Stimulated activated CD4-positive, alpha-beta T cell treated with anti-CD3 and anti-CD28 coated beads, Interleukin-4, amount 100 ng/mL, for 1 hour (primary cell): Measurements from ENCODE around the gene CAST.

Experiments
- DNase-seq: peaks from one replicate; pipeline ENCODE4 v3.0.0-alpha.2; 2020

CAST gene

DNA sequence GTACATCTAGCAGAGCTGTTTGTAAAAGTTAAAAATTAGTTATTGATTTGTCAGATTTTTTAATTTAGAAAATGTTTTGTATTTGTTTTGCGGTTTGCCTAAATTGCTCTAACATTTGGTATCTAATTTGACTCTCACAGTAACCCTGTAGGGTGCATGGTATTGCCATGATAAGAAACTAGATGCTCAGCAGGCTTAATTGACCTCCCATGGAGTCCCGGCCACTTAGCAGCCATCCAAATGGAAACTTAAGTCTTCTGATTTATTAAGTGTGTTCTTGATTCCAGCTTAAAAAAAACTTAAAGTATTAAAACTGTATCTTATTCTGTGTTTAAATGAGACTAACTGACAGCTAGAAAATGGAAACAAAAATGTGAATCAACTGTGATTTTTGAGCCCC, 54.5 kb downstream of the CAST start:
- DNase-seq: no peak

DNA sequence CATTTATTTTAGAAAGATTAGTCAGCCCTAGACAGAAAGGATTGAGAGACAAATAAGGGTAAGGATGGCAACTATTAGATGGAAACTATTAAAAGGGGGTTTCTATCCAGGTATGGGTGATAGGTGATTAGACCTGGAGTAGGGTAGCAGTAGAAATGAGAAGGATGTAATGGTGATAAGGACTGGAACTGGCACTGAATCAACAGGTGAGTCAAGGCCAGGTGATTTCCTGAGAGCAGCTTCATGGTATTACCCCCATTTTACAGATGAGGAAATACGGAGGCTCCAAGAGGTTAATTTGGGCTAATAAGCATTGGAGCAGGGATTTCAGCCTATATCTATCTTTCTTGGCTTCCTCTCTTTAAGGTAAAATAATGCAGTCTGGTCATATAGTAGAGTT, 55.7 kb downstream of the CAST start:
- no peak for DNase-seq

DNA sequence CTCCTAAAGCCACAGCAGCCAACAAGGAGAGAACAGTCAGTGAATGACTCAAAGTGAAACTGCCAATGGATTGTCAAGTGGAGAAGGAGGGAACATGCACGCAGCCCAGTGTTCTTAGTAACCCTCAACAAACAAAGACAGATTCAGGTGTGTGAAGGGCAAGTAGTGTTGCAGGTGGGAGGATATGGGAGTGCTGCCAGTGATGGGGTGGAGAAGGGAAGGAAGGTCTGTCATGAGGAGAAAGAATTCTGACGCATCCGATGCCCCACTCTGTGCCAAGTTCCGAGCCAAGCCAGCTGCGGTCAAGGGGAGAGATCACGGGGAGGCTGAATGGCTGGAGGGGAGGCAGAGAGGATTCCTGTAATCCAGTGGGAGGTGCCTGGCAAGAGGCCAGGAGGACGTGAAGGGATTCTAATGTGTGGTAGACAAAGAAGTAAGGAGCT, 56.5 kb downstream of the CAST start:
- no peak for DNase-seq

DNA sequence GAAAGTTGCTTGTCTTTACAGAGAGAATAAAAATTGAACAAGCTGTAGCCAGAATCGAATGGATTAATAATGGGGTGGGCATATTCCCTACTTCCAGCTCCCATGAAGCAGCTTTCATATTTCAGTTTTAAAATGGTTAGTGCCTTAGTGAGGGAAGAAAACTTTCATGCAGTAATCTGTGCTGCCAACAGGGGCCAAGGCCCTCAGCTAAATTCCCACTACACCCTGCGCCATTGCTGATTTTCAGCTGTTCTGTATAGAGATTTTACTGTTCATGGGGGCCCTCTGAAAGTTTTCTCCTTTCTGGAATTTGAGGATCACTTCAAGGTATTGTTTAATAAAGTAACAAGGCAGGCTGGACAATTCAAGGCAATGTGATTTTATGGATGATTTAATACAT, 58.2 kb downstream of the CAST start:
- no peak for DNase-seq

DNA sequence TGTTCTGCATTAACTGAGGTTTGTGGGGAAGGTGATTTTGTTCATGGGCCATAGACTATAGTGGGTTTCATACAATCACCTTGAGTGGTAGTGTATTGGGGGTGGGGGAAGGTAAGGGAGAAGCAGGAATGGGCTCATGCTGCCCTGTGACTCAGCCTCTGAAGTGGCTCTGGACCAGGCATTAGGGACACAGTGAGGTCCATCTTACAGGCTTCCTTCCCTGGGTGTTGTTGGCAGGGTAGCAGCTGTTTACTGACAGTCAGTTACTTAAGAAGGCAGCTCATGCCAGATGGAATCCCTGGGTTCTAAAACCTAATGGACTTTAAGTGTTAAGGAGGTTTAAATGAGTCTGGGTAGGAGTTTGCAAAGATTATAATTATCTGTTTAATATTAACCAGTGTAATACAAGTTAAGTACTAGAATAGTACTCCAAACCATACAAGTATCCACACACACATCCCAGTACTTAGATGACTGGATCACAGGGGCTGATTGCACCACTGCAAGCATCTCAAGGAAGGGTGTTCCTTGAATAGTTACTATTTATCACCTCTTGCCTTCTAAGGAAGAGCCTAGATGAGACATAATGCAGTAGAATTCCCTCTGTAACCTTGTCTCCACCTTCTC, 59.3 kb downstream of the CAST start:
- DNase-seq: no peak

DNA sequence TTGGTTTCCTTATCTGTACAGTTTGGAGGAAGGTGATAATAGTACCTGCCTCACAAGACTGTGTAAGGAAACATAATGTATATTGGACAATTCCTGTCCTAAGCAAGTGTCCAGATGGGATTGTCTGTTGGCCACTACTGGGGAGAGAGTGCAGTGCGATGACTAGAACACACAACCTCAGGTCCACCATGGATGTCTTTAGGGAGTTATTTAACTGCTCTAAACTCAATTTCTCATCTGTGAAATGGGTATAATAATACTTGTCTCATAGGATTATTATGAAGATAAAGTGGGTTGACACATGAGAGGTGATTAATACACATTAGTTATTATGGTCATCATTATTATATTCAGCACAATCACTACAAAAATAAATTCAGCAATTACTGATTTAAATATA, 63.1 kb downstream of the CAST start:
- no peak for DNase-seq

DNA sequence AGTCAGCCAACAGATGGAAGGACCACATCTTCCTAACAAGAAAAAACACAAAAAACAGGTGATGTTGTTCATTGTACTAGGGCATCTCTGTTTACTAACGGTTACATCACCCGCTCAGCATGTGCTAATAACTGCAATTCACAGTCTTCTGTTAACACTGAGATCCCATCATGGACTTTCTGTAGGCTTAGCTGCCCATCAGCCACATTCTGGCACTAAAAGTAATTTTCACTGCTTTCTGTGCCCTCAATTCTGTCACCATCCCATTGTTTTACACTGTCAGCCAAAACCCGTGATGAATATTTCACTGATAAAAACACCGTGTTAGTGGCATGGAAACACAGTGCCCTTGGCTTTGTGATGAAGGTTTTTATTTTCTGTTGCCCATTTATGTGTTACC, 64.6 kb downstream of the CAST start:
- no peak for DNase-seq

DNA sequence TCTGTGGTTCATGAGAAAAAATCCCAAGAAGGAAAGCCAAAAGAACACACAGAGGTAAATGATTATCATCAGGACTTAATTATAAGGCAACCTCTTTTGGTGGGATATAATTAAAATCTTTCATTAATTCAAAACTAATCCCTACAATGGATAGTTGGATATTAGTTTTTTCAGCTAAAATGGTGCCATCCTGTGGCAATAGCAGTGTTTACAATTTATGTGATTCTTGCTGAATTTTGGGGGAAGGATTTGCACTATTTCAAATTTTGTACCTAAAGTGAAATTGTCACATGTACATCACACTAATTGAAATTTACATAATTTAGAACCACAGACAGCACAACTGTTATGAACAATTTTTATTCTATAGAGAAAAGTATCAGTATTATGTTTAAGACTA, 67.0 kb downstream of the CAST start:
- no peak for DNase-seq

DNA sequence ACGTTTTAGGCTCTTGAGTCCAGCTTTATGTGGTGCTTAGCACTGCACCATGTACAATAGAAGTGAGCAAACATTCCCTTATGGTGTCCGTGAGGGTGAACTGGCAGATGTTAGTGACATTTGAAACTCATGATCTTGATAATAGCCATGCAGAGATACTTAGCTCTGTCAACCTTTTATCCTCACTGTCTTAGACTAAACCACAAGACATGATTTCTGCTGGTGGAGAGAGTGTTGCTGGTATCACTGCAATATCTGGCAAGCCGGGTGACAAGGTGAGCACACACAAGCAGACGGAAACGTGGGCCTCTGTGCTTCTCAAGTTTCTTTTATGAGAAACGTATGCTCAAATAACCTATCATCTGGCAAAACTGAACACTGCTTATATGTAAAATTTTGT, 68.4 kb downstream of the CAST start:
- no peak for DNase-seq

DNA sequence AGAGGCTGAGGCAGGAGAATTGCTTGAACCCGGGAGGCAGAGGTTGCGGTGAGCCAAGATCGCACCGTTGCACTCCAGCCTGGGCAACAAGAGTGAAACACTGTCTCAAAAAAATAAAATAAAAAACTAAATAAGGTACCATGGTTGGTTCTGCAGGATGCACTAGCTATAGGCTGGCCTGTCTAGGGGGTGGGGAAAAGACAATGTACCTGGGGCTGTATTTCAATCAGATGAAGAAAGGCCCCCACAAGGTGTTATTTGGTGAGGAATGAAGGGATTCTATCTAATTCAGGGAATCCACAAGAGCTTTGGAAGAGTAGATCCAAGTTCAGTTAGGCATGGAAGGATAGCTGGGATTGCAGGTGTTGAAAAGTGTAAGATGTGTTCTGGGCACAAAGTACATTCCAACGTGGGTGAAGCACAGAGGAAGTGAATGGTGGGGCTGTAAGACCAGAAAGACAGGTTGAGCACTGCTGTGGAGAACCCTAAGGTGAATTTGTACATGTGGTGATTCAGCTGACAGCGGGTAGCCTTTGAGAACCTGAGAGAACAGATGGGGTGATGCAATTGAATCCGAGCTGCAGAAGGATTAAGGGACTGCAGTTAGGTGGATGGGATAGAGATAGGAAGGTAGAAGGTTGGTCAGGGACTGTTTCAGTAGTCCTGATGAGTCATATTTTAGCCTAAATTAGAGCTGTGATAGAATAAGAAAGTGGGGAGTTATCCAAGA, 71.8 kb downstream of the CAST start:
- no peak for DNase-seq

DNA sequence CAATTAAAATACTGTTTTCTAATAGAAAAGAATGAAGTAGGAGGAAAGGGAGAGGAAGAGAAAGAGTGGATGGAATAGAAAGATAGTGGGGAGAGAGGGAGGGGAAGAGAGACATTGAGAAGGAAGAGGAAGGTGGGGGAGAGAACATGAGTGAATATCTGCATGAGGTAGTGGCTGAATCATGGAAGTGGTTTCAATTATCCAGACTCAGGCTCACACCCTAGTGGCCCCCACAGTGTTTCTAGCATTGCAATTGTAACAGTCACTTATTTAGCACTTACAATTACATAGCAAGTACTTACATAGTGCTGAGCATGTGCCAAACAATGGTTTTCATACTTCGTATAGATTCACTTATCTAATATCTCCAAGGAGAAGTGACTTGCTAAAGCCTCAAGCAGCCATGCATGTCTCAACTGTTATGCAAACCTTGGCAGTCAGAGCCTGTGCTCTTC, 72.7 kb downstream of the CAST start:
- DNase-seq: no peak

DNA sequence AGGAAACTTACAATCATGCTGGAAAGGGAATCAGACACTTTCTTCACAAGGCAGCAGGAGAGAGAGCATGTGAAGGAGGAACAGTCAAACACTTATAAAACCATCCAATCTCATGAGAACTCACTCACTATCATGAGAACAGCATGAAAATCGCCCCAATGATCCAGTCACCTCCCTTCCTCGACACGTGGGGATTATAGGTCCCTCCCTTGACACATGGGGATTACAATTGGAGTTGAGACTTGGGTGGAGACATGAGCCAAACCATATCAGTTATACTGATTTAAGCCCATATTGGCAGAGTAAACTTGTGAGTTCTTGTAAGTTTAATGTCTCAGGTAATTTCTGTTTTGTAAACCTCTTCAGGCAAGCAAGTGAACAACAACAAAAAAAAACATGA, 74.8 kb downstream of the CAST start:
- no peak for DNase-seq

DNA sequence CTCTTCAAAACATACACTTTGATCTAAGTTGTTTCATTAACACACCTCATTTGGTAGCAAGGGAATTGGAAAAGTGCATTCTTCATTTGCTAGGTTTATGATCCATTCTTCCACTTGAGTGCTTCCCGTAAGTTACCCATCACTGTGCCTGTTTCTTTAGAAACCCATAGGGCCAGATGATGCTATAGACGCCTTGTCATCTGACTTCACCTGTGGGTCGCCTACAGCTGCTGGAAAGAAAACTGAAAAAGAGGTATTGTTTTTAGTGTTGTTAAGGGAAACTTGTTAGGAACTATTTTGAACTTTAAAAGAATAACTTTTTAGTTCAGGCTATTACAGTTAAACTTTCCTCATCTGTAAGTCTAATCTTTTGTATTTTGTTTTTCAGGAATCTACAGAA, 78.9 kb downstream of the CAST start:
- no peak for DNase-seq

DNA sequence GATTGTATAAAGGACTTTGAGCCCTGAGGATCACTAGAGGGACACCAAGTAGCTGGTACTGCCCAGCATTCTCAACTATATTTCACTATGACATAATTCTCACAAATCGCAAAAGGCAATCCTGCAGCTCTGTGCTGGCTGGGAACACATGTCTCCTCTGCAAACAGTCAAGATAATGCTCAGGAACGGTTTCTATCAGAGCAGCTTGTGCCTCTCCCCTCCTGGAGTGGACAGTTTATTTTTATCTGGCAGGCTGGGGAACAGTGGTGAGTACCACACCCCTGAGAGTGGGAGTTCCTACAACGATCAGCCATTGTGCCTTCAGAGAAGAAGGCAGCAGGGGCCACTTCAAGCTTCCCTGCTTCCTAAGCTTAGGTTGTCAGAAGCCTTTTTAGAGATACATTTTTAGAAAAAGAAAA, 79.7 kb downstream of the CAST start:
- no peak for DNase-seq

DNA sequence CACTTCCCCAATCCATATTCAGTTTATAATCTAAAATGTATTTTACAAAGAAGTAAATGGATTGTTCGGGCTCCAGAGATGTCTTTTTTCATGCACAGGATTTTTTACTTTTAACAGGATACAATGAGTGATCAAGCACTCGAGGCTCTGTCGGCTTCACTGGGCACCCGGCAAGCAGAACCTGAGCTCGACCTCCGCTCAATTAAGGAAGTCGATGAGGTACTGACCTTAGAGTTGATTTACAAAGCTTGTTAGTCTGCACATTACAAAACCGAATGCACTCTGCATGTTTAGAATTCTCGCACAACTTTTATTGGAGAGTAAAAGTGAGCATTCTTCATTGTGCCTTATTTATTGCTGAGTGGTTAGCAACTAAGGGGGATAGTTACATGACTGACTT, 80.4 kb downstream of the CAST start:
- no peak for DNase-seq

DNA sequence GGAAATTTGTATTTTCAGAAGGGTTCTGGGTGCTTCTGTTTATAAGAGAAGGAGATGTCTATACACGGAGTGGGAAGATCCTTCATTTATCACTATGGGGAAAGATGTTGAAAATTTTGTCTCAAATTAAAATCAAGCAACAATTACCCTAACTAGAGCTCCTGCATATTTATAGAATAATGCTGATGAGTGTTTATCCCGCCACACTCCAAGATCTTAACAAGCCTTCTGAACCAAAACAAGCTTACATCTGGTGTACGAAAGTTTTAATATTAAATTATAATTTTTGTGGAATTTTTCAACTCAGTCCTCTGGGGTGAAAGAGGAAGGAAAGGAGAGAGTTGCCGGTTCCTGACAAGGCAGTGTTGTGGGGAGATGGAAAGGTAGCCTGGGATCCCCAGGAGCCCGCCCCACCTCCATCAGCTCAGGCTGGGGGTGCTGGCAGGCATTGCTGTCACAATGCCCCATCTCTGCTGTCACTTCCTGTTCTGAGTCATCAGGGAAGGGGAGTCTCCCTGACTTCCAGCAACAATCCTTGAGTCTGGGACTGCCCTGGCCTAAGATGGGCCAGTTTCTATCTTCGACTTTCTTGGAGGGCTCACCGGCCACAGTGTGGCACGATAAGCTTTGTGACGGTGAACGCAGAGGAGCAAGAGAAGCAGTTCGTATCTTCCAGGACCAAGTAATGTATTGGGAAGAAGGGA, 81.0 kb downstream of the CAST start:
- DNase-seq: no peak

DNA sequence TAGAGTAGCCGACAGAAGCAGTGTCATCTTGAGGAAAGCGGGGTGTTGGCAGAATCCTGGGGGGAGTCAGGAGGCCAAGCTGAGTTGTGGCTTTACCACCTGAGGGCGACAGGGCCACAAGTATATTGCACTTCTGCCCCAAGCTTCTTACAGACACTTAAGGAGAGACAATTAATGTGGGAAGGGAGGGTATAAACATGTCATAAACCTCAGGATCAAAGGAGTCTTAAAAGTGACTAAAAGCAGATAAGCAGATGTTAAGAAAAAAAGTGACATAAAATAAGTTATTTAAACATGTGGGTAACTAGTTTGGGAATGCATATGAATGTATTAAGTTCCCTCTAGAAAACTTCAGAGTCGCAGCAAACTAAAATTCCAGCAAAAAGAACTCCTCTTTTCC, 81.6 kb downstream of the CAST start:
- DNase-seq: no peak

DNA sequence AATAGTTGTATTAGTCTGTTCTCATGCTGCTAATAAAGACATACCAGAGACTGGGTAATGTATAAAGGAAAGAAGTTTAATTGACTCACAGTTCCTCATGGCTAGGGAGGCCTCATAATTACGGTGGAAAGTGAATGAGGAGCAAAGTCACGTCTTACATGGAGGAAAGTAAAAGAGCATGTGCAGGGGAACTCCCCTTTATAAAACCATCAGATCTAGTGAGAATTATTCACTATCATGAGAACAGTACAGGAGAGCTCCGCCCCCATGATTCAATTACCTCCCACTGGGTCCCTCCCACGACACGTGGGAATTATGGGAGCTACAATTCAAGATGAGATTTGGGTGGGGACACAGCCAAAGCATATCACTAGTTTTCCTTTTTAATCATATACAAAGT, 82.0 kb downstream of the CAST start:
- peak; percentile 13 for DNase-seq

DNA sequence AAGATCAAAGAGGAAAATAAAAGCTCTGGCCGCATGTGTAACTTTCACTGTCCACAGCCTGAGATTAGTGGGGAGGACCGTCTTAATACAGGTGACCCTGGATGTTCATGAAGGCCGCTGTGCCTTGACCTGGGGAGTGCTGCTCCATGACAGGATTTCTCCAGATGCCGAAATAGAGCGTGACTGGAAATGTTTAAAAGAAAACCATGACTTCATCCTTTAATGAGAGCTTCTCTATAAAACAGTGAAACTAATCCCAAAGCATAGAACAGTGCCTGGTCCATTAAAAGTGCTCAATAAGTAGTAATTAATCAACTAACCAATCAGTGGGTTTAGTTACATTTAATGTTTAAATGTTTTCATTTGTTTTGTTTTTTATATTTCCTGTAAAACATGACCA, 82.8 kb downstream of the CAST start:
- DNase-seq: no peak

DNA sequence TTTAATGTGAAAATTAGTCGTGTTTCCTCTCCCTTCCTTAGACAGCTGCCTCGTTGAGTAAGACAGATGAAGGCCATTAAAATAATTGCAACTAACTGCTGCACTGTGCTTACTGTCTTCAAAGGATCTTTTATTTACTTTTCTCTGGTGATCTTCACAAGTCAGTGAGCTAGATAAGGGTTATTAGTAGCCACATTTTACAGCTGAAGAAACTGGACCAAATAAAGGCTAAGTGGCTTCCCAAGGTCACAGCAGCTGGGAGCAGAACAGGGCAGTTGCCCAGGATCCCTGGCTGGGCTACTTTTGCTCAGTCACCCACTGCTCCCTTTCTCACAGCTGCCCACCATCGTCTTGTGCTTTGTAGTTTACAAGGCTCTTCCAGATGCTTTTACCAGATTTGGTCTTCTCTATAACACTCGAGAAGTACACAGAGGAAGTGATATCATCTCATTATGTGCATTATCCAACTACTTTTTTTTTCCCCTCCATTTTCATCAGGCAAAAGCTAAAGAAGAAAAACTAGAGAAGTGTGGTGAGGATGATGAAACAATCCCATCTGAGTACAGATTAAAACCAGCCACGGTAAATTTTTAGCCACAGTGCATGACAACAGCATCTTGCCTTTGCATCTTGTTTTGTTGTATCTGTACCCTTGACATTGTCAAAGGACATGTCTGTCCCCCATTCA, 83.8 kb downstream of the CAST start:
- no peak for DNase-seq

DNA sequence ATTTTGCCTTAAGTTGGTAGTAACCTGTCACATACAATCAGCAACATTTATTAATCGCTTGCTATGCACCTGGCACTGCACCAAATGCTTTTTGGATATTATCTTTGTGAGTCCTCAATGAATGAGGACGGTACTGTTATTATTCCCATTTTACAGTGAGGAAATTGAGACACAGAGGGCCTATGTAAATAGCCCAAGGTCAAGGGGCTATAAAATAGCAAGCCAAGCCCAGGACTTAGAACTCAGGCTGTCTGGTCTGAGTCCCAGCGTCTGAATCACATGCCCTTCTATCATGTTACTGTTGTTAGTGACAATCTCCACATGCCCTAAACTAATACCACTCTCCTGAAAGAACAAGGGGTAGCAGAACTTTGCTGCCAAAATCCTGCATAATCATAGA, 85.5 kb downstream of the CAST start:
- DNase-seq: no peak

DNA sequence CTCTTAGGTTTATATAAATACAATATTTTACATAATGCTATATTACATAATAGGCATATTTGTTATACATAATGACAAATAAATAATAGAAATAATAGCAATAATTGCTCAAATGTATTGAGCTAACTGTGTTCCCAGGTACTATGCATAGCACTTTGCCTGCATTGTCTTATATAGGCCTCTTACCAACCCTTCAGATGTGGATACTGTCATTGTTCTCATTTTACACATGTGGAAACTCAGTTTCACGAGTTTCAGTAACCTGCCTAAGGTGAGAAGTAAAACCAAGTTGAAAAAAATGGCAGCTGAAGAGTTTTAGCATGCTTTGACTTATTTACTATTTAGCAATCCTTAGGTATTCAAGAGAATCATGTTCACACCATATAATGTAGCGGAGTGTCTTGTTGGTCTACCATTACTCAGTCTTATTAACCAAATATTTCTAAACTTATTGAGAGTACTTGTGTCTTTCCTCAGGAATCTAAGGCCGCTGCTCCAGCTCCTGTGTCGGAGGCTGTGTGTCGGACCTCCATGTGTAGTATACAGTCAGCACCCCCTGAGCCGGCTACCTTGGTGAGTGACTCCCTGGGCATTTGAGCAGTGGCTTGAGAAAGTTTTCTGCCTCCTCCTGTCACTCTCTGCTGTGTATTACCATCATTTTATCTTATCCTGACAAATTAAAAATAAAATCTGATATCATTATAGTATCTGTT, 88.1 kb downstream of the CAST start:
- no peak for DNase-seq
